Spinal cord (tissue), 10 donors: Measurements from ENCODE around the gene TM9SF4. TPM values are rescaled to one million over a fixed set of nuclear protein-coding genes. Genes with fewer than 3 reads are reported as not detected.

Experiments used
- DNase-seq, 6 donors: peaks; one replicate each; pipeline versions ENCODE4 v3.0.0 to v3.0.0-alpha.2; 2013 to 2015; ENCODE audit warnings: low spot score in 6 of 6, low read depth in 4 of 6
- H3K27ac ChIP-seq: one replicate; pipeline ENCODE4 v1.5.1; 2013; ENCODE audit warnings: low read depth, low read length, control low read depth
- H3K27me3 ChIP-seq: one replicate; pipeline ENCODE4 v1.6.1; 2013; ENCODE audit warnings: low read length; ENCODE audit not compliant: control insufficient read depth, insufficient read depth
- H3K36me3 ChIP-seq: one replicate; pipeline ENCODE4 v1.6.1; 2013; ENCODE audit warnings: low read length; ENCODE audit not compliant: control insufficient read depth, insufficient read depth
- H3K4me1 ChIP-seq: one replicate; pipeline ENCODE4 v1.6.1; 2013; ENCODE audit warnings: low read length; ENCODE audit not compliant: control insufficient read depth, insufficient read depth
- H3K4me3 ChIP-seq: one replicate; pipeline ENCODE4 v1.5.1; 2013; ENCODE audit warnings: low read depth, low read length, control low read depth
- H3K9me3 ChIP-seq: one replicate; pipeline ENCODE4 v1.6.1; 2013; ENCODE audit warnings: low read length; ENCODE audit not compliant: control insufficient read depth, insufficient read depth
- WGBS: methylation state at CpG from one replicate; pipeline ENCODE4 v1.1.5; 2013; ENCODE audit warnings: missing lambda C conversion rate; ENCODE audit not compliant: insufficient coverage; 5-methylcytosine and 5-hydroxymethylcytosine counted together
- polyA plus RNA-seq, 2 donors: library from polyadenylated mRNA; unstranded; fragments of 120-200 nt; gene quantifications; one replicate each; pipeline ENCODE4 v1.2.1, GENCODE V29; 2013; ENCODE audit not compliant: insufficient read length in 2 of 2
- total RNA-seq, 2 donors: library from RNA; depleted of rRNA in 1 of 2; stranded (reverse); fragments of 120-200 nt in 1 of 2; fragments of >200 nt in 1 of 2; gene quantifications; one replicate each; pipeline versions ENCODE4 v1.2.3 to v1.2.4, GENCODE V29; 2013 to 2014
- donor health status: healthy.

The TM9SF4 gene
- total and polyA plus RNA-seq, 4 donors, result 33.2 to 65.9 (median 49.1) TPM

- WGBS, result 90% methylated on average over 2 of the region's 3 CpGs
- DNase-seq, result no peak
- H3K27ac ChIP-seq, result no peak overlapping the region
- H3K4me3 ChIP-seq, result no peak overlapping the region
- H3K27me3 ChIP-seq, result no peaks in the 10 kb centered on the region
- peaks cover 37% of the 10 kb centered on the region for H3K36me3 ChIP-seq
- no peaks in the 10 kb centered on the region for H3K9me3 ChIP-seq
- no peaks in the 10 kb centered on the region for H3K4me1 ChIP-seq
These were observed 26.5 kb downstream of the TM9SF4 start for GRCh38 chr20:32135983-32136515.

GRCh38 chr20:32138921-32139320 is 29.4 kb downstream of the TM9SF4 start:
- 99% methylated on average over 7 of the region's 8 CpGs for WGBS
- DNase-seq, result no peak
- H3K4me1 ChIP-seq, result no peaks in the 10 kb centered on the region
- peaks cover 62% of the 10 kb centered on the region for H3K36me3 ChIP-seq
- H3K27me3 ChIP-seq, result no peaks in the 10 kb centered on the region
- H3K4me3 ChIP-seq, result no peak overlapping the region
- no peaks in the 10 kb centered on the region for H3K9me3 ChIP-seq
- H3K27ac ChIP-seq, result no peak overlapping the region

GRCh38 chr20:32139947-32140346 is 30.4 kb downstream of the TM9SF4 start:
- Histone ChIP-seq H3K27me3 (no peaks in the 10 kb centered on the region), H3K4me1 (no peaks in the 10 kb centered on the region), H3K9me3 (no peaks in the 10 kb centered on the region), H3K27ac (no peak overlapping the region), H3K36me3 (peaks cover 70% of the 10 kb centered on the region), H3K4me3 (no peak overlapping the region)
- DNase-seq, result peak in 2 of 6 donors; percentile 15 to 42
- WGBS, result 54% methylated on average over 3 of the region's 3 CpGs

GRCh38 chr20:32140603-32141002 is 31.1 kb downstream of the TM9SF4 start:
- Histone ChIP-seq H3K4me1 (no peaks in the 10 kb centered on the region), H3K36me3 (peaks cover 76% of the 10 kb centered on the region), H3K27me3 (no peaks in the 10 kb centered on the region), H3K27ac (no peak overlapping the region), H3K4me3 (no peak overlapping the region), H3K9me3 (no peaks in the 10 kb centered on the region)
- WGBS, result 100% methylated on average over 1 of the region's 4 CpGs
- DNase-seq, result no peak

- H3K4me3 ChIP-seq, result no peak overlapping the region
- no peaks in the 10 kb centered on the region for H3K4me1 ChIP-seq
- WGBS, result 96% methylated on average over 21 of the region's 21 CpGs
- DNase-seq, result no peak
- no peaks in the 10 kb centered on the region for H3K9me3 ChIP-seq
- no peaks in the 10 kb centered on the region for H3K27me3 ChIP-seq
- peaks cover 86% of the 10 kb centered on the region for H3K36me3 ChIP-seq
- H3K27ac ChIP-seq, result no peak overlapping the region
These were observed 32.0 kb downstream of the TM9SF4 start for GRCh38 chr20:32141465-32141980.

GRCh38 chr20:32142088-32142487 is 32.6 kb downstream of the TM9SF4 start:
- H3K27me3 ChIP-seq, result no peaks in the 10 kb centered on the region
- DNase-seq, result no peak
- H3K36me3 ChIP-seq, result peaks cover 86% of the 10 kb centered on the region
- no peak overlapping the region for H3K27ac ChIP-seq
- 83% methylated on average over 1 of the region's 5 CpGs for WGBS
- no peak overlapping the region for H3K4me3 ChIP-seq
- H3K9me3 ChIP-seq, result no peaks in the 10 kb centered on the region
- H3K4me1 ChIP-seq, result no peaks in the 10 kb centered on the region

GRCh38 chr20:32142991-32143390 is 33.5 kb downstream of the TM9SF4 start:
- no peak overlapping the region for H3K4me3 ChIP-seq
- 98% methylated on average over 9 of the region's 15 CpGs for WGBS

GRCh38 chr20:32144898-32145662 is 35.6 kb downstream of the TM9SF4 start:
- peaks cover 79% of the 10 kb centered on the region for H3K36me3 ChIP-seq
- H3K9me3 ChIP-seq, result no peaks in the 10 kb centered on the region
- no peak overlapping the region for H3K4me3 ChIP-seq
- no peaks in the 10 kb centered on the region for H3K4me1 ChIP-seq
- no peak overlapping the region for H3K27ac ChIP-seq
- WGBS, result 98% methylated on average over 6 of the region's 8 CpGs
- H3K27me3 ChIP-seq, result no peaks in the 10 kb centered on the region
- DNase-seq, result no peak

More at GRCh38 chr20:32142991-32143390, 33.5 kb downstream of the TM9SF4 start:
- peaks cover 85% of the 10 kb centered on the region for H3K36me3 ChIP-seq
- H3K9me3 ChIP-seq, result no peaks in the 10 kb centered on the region
- no peaks in the 10 kb centered on the region for H3K27me3 ChIP-seq
- H3K27ac ChIP-seq, result no peak overlapping the region
- H3K4me1 ChIP-seq, result no peaks in the 10 kb centered on the region
- no peak for DNase-seq

- no peak overlapping the region for H3K4me3 ChIP-seq
- H3K27me3 ChIP-seq, result no peaks in the 10 kb centered on the region
- 86% methylated on average over 4 of the region's 8 CpGs for WGBS
- no peak overlapping the region for H3K27ac ChIP-seq
- no peaks in the 10 kb centered on the region for H3K9me3 ChIP-seq
- no peak for DNase-seq
- peaks cover 78% of the 10 kb centered on the region for H3K36me3 ChIP-seq
- no peaks in the 10 kb centered on the region for H3K4me1 ChIP-seq
These were observed 40.2 kb downstream of the TM9SF4 start for GRCh38 chr20:32149566-32150170.
